ENCODE data around the gene MLH1.

GRCh38 chr3:37097776-37098175 is 104.5 kb downstream of the MLH1 start:
- TF ChIP-seq CTCF (IDR thresholded peaks at IDR 0.05; ENCODE audit: poor library complexity) = no peak
- no peak for TF ChIP-seq EZH2 (IDR thresholded peaks at IDR 0.05; ENCODE audit: borderline replicate concordance)

Data from hepatocyte (in vitro differentiated cells).